ENCODE results near the gene DNAH6.
"Not testable (repeated sequence)": the region's sequence is repeated elsewhere in the genome, so short reads cannot be mapped to it uniquely, and the experiment has no call there.

DNAH6 gene

DNA sequence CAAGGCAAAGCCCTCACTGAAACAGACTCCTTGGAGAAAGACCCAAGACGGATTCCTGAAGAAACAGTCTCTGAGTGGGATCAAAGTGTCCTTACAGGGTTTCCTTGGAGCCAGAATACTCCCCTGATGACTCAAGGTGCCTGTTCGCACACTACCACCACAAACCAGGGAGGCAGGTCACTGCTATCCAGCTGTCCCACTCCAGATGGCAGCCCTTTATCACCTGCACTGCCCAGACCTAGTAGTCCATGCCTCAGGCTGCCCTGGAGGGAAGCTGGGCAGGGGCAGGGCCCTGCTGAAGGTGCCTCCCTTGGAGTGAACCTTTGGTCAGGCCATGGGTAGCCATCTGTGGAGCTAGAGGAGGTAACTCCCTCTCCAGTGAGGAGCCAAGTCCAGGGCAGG is 330.4 kb downstream of the DNAH6 start:
- no peak for DNase-seq

DNA sequence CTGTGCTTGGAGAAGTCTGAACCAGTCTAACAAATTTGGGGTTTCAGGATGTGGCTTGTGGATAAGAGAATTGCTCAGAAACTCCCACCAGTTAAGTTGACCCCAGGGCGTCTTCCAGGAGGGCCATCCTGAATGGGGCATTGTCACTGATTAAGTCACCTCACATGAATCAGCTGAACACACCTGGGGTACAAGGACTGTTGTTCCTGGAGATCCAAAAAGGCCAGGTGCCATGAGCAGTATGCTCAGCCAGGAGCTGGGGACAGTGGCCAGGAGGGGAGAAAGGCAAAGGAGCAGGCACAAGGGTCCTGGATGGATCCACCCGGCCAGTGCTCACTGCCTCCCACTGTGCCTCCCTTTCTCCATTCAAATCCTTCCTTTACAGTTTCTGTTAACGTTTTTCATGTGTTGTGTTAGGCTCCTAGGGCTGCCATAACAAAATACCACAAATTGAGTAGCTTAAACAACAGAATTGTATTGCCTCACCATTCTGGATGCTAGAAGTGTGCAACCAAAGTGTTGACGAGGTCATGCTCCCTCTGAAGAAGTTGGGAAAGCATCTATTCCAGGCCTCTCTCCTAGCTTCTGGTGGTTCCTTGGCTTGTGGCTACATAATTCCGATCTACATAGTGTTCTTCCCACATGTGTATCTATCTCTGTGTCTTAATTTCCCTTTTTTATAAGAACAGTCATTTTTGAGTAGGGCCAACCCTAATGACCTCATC is 331.2 kb downstream of the DNAH6 start:
- DNase-seq = no peak

DNA sequence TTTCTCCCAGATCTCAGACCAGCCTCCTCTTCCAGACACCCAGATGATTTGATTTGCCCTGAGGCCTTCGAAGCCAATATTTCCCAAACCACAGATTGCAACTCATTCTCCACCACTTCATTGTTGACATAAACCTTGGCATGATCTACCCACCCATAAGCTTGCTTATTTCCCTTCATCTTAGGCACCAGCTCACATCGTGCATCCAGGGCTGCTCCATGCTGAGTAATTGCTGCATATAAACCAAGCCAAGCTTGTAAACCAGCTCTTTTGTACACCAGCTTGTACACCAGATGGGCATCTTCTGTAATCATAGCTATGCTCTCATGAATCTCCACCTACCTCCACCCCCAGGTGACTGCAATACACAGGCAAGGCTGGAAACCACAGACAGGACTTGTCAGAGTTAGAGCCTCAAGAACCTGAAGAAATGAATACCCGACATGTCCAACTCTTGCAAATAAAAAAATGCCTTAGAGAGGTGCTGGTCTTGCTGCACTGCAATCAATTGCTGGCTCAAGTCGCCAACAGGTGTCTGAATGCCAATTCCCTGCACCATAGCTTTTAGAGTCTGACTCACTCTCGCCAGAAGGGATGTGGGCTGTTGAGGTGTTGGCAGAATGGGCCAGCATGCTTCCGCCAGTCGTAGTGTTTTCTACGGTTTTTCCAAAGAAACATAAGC is 333.1 kb downstream of the DNAH6 start:
- DNase-seq = no peak

GRCh38 chr2:84850471-84850870 is 334.2 kb downstream of the DNAH6 start:
- no peak for DNase-seq

- DNase-seq = no peak
These were observed 335.6 kb downstream of the DNAH6 start for GRCh38 chr2:84851876-84852275.

- no peak for DNase-seq
These were observed 338.6 kb downstream of the DNAH6 start for GRCh38 chr2:84854850-84855249.

- no peak for DNase-seq
These were observed 339.4 kb downstream of the DNAH6 start for GRCh38 chr2:84855731-84856130.

DNA sequence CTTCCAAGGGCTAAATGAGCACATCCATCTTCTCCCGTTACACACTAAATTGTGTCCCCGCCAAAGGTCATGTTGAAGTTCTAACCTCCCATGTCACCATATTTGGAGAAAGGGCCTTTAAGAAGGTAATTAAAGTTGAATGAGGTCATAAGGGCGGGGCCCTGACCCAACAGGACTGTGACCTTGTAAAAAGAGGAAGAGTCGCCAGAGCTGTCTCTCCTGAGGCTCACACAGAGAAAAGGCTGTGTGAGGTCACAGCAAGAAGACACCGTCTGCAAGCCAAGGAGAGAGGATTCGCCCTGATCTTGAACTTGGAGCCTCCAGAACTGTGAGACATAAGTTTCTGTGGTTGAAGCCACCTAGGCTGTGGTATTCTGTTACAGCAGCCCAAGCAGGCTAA is 340.5 kb downstream of the DNAH6 start:
- DNase-seq = no peak

- no peak for DNase-seq
These were observed 341.3 kb downstream of the DNAH6 start for GRCh38 chr2:84857566-84857965.

GRCh38 chr2:84858123-84858522 is 341.8 kb downstream of the DNAH6 start:
- DNase-seq = no peak

DNA sequence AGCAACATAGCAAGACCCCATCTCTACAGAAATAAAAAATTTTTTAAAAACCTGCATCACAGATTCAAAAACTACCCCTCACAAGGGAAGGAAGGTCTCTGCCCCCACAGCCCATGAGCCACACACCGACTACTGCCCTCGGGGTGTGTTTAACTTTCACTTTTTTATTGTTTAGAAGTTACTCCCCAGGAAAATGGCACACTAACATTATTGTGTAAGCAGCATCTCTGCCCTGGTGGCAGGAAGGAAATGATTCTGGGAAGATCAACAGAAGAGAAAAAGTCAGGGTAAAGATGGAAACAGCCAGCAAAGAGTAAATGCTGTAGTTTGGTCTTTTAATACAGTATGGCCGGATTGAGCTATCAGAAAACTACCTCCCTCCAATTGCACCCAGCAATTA is 342.6 kb downstream of the DNAH6 start:
- no peak for DNase-seq

GRCh38 chr2:84861539-84861938 is 345.2 kb downstream of the DNAH6 start:
- DNase-seq = no peak

GRCh38 chr2:84862006-84862405 is 345.7 kb downstream of the DNAH6 start:
- DNase-seq = no peak

- DNase-seq = no peak
These were observed 349.0 kb downstream of the DNAH6 start for GRCh38 chr2:84865181-84865783.

GRCh38 chr2:84866122-84866521 is 349.8 kb downstream of the DNAH6 start:
- DNase-seq = no peak

DNA sequence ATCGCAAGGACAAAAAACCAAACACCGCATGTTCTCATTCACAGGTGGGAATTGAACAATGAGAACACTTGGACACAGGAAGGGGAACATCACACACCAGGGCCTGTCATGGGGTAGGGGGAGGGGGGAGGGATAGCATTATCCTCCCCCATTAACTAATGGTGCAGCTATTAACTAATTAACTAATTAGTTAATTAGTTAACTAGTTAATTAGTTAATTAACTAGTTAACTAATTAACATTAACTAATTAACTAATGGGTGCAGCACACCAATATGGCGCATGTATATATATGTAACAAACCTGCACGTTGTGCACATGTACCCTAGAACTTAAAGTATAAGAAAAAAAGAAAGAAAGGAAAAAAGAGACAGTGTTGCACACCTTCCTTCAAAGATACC is 352.0 kb downstream of the DNAH6 start:
- DNase-seq = not testable (repeated sequence)

Data from activated CD4-positive, CD25-positive, alpha-beta regulatory T cell (primary cell).